RCC 7860 (cell line): ENCODE measurements around the gene CWC22.
"Not testable (repeated sequence)": the region's sequence is repeated elsewhere in the genome, so short reads cannot be mapped to it uniquely, and the experiment has no call there.

Experiments
- DNase-seq: peaks from one replicate; pipeline ENCODE4 v3.0.0-alpha.2; 2015; ENCODE audit warnings: low spot score
- FAIRE-seq: peaks from 2 replicates; lab custom pipeline; 2012; peaks lifted over from hg19 to GRCh38; lab: Jason Lieb, UNC

The CWC22 gene

DNA sequence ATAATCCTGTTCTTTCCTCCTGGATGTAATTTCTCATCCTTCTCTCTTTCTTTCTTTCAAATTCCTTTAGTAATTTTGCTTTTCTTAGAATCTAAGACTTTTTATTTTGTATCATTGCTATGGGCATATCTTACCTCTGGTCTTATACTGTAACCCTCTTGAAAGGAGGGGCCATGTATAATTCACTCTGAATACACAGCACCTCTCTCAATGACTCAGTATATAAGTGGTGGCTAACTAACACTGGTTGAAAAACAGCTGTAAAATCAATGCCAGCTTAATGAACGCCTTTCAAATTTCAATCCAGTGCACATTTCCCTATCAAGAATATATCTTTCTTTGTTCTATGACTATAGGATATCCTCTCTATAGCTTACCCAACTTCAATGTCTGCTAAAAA lies 53.7 kb downstream of the CWC22 start:
- FAIRE-seq (no peak), DNase-seq (no peak)

DNA sequence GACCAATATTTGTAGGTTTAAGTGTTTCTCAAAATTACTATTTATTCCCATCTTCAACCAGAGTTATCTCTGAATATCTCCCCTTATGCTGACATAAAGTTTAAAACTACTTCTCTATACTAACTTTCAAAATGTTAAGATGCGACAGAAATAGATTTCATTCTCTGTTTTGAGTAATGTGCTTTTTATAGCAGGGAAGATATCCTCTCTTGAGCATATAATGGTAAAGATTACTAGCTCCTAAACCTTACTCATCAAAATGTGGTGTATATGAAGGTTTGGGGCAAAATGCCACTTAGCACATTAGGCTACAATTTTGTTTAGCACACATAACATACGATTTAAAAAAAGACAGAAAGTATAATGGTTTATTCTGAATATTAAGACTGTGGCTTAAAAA lies 54.4 kb downstream of the CWC22 start:
- FAIRE-seq: no peak

DNA sequence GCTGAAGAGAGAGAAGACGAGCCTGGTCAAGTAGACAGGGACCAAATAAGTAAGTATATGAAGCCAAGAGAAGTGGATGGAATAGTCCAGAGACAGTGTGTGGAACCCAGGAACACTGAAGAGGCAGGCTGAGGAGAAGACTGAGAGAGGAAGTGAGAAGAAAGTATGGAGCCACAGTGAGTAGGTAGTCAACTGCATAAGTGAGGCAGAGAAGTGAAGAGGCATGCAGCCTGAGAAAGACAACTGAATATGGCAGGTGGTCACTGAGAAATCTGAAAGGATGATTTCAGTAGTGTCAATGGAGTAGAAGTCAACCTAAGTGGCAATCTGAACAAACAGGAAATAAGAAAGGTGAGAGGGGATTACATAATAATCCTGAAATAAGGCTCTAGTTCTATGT lies 55.4 kb downstream of the CWC22 start:
- FAIRE-seq: no peak
- DNase-seq: no peak

More for the DNA sequence above, 54.4 kb downstream of the CWC22 start:
- DNase-seq: no peak

DNA sequence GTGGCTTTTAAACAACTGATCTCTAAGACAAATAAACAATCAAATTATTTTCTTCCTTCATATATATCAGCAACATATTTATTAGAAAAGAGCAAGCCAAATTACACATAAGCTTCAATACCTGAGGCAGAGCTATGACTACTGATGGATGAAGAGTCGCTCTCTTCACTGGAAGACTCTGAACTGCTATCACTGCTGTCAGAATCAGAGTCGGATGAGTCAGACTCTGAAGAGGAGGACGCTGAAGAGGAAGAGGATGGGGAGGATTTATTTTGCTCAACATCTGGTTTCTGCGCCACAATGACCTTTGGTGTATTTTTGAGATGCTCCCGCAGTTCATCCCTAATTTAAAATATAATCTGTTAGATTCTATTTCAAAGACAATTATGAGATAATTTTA lies 56.7 kb downstream of the CWC22 start:
- FAIRE-seq (no peak), DNase-seq (no peak)

DNA sequence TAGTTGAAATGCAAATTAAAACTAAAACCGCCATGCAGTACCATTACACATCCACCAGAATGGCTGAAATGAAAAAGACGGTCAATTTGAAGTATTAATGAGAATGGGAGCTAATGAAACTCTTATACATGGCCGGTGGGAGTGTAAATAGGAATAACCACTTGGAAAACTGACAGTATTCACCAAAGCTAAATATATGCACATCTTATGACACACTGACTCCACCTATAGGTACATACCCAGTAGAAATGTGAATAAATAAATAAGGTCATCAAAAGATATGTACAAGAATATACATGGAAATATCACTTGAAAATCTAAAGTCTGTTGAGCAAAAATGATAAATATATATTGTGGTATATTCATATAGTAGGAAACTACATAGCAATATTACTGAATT lies 57.7 kb downstream of the CWC22 start:
- no peak for DNase-seq
- FAIRE-seq: no peak

DNA sequence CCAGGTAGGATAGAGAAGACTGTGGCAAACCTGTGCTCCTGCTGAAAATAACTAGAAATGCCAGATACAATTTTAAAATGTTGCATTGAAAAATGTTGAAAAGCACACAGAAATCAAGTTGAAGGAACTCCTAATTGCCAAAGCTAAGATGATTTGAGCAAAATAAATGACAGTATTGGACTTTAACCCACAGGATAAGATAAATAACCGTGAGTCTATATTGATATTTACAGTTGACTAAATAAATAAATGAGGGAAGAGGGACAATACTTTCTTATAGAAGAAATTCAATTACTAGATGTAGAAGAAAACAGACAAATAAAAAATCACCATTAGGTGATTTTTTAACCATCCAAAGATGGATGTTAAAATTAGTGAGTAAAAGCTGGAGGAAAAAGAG lies 59.0 kb downstream of the CWC22 start:
- FAIRE-seq: peak; percentile 8
- no peak for DNase-seq

DNA sequence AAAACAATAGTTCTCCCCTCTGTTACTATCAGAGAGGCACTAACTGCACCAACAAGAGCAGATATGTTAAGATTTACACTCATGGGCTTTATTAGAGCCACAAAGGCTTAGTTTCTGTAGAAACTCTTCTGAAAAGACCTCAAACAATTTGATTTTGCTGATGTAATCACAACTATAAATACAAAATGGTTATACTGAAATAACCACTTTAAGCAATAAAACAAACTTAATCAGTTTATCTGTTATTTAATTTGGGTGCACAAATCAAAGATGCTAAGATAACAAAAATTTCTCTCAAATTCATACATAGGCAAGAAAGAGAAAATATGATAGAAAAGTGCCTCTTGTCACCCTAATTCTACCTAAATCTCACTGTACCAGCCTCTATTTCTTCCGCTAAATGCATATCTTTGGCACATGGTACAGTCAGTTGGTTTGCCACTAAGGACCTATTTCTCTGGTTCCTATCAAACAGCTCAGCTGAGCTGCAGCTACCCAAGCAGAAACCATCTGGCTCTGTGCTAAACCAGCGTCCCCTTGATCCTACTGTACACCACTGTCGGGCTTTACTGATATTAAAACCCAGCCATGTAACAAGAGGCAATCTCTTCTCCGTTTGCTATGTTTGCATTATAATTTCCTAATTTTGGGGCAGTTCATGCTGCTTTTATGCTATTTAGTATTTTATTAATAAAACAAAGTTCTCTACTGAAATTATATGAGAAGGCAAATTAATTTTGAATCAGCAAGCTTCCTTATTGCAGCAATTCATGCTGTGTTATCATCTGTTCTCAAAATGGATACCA lies 60.1 kb downstream of the CWC22 start:
- no peak for FAIRE-seq
- no peak for DNase-seq

DNA sequence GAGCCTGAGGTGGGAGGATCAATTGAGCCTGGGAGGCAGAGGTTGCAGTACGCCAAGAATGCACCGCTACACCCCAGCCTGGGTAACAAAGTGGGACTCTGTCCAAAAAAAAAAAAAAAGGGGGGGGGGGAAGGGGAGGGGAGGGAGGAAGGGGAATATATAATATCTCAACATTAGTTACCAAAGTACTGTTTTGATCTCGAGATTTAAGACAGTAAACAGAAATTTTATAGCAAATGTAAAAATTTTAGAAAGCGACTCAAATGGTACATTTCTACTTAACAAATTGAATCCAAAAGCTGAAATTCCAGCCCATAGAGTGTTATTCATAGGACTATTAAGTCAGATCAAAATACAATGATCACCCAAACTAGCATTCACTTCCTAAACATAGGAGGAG lies 60.8 kb downstream of the CWC22 start:
- FAIRE-seq: no peak
- no peak for DNase-seq

DNA sequence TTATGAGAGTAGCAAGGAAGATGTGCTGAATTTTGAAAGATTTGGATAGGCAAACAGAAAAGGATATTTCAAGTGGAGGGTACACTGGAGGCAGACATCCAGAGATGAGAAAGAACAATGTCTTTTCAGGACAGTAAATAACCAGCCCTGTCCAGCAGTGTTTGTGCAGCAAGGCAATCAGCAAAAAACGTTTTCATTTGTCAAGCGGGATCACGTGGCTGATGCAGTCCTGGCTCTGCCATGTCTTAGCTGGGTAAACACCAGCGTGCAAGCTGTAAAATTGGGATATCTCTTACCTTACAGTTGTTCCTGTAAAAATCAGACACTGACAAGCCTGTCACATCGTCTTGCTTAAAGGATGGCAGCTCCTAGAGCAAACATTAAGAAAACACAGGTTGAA lies 67.8 kb downstream of the CWC22 start:
- FAIRE-seq: no peak
- no peak for DNase-seq

DNA sequence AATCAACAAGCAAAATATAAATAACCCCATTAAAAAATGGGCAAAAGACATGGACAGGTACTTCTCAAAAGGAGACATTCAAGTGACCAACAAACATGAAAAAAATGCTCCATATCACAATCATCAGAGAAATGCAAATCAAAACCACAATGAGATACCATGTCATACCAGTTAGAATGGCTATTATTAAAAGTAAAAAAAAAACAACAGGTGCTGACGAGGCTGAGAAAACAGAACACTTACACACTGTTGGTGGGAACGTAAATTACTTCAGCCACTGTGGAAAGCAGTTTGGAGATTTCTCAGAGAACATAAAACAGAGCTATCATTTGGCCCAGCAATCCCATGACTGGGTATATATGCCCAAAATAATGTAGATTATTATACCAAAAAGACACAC lies 69.1 kb downstream of the CWC22 start:
- no peak for DNase-seq
- FAIRE-seq: no peak

DNA sequence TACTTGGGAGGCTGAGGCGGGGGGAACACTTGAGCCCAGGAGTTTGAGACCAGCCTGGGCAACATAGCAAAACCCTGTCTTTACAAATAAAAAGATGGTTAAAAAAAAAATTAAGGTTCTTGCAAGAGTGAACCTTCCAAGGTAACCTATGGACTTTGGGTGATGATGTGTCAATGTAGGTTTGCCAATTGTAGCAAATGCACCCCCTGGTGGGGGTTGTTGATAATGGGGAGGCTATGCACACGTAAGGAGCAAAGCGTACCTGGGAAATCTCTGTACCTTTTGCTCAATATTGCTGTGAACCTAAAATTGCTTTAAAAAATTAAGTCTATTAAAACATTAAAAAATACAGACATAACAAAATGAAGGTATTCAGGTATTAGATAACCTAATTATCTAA lies 70.4 kb downstream of the CWC22 start:
- DNase-seq (no peak), FAIRE-seq (no peak)

DNA sequence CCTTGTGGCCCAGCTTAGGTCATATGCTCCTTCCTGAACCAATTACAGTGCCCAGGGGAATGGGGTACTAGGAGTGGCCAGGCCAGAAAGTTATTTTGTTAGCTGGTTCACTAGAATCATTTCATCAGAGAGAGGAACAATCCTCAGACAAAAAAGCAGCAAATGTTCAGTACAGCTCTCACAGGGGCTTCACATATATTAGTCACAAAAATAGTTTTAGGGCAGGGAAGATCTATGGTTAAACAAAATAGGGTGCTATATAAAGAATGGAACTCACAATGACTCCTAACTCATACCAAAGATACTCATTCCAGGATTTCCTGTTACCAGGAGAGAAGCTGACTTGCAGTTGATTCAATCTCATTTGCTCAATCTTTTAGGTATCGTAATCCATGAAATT lies 71.0 kb downstream of the CWC22 start:
- no peak for DNase-seq
- no peak for FAIRE-seq

DNA sequence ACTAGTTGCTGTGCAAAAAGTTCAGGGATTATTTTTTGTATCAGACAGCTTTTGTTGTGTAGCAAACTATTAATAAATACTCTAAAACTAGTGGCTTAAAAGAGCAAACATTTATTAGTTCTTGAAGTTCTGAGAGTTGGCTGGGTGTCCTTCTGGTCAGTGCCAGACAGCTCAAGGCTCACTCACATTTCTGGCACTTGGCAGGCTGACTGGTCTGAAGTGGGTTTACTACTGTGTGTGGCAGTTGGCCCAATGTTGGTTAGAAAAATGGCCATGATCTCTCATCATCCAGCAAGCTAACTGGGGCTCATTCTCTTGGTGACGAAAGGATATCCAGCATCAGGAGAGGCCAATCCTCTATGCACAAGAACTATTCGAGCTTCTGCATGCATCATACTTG lies 74.3 kb downstream of the CWC22 start:
- FAIRE-seq: no peak
- no peak for DNase-seq

DNA sequence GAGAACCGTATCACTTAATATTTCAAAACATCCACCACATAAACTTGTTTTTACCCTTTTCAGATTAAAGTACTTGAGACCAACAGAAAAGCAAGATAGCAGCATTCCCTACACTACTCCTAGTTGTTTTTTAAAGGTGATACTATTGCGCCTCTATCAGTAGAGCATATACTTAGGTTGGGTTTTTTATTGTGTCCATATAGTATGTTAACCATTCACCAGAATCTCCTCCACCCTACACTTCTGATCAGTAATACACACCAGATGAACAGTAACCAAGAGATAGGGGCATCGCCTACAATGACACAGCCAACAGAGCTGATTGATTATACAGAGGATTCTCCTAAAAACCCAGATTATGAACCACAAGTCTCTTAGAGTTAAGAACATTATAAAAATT lies 75.6 kb downstream of the CWC22 start:
- FAIRE-seq (no peak), DNase-seq (no peak)

DNA sequence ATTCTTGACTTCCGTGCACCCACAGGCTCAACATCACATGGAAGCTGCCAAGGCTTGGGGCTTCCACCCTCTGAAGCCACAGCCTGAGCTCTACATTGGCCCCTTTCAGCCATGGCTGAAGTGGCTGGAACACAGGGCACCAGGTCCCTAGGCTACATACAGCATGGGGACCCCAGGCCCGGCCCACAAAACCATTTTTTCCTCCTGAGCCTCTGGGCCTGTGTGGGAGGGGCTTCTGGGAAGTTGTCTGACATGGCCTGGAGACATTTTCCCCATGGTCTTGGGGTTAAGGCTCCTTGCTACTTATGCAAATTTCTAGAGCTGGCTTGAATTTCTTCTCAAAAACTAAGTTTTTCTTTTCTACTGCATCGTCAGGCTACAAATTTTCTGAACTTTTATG lies 77.1 kb downstream of the CWC22 start:
- not testable (repeated sequence) for DNase-seq, FAIRE-seq

DNA sequence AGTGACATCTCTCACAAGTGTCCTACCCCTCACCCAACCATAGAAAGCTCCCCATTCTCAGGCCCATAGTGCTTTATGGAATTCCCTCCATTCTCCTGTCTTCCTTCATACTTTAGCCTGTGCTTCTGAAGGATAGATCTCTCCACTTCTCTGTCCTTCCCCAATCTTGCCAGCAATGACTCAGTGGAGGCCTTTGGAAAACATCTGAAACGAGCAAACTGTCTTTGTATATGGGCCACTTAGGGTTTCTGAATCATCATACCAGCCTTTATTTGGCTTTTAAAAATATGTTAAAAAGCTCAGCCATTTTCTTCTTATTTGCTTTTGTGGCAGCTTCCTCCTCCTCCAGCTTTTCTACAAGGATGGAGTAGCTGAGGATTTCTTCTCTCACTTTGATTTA lies 80.1 kb downstream of the CWC22 start:
- DNase-seq (no peak), FAIRE-seq (no peak)

DNA sequence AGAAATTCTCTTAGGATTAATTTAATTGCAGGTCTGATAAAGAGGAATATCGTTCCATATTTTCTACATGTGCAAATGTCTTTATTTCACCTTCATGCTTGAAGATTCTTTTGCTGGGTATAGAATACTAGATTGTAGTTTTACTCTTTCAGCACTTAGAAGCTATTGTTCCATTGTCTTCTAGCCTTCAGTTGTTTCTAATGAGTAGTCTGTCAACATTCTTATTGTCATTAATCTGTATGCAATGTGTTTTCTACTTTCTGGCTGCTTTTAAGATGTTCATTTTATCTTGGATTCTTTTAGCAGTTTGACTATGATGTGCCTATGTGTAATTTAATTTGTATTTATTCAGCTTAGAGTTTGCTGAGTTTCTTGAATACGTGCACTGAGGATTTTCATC lies 81.4 kb downstream of the CWC22 start:
- FAIRE-seq (no peak), DNase-seq (no peak)

DNA sequence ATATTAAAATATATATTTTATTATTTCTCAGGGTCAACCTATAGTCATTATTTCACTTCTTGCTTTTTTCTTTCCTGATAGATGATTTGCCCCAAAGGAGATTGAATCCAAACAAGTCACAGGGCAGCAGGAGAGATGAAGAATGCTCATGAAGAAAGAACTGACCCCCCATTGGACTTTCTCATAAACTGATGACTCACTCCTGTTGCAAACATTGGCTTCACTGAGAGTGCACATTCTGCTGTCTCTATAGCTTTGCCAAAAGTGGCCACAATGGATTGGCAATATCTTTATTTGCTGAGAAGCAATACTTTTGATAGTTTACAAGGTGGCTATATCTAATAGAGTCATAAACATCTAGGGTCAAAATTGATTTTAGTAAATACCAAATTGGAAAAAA lies 89.8 kb downstream of the CWC22 start:
- DNase-seq: no peak

DNA sequence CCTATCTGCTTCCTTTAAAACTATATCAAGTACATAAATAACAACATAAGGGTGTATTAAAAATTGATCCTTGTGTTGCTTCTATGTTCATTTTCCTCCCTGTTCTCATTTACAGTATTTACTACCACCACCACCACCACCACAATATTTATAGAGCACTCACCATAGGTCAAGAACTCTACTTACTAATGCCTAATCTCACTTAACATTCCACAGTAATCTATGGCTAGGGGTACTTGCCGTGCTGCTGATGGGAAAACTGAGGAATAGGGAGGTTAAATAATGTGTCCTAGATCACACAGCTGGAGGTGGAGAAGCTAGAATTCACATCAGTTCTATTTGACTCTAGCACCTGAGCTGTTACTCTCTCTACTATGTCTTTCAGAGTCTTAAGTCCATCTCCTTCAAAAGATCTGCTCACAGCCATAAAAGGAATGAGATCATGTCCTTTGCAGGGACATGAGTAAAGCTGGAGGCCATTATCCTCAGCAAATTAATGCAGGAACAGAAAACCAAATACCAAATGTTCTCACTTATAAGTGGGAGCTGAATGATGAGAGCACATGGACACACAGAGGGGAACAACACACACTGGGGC lies 91.6 kb downstream of the CWC22 start:
- FAIRE-seq (no peak), DNase-seq (no peak)

More for the DNA sequence above, 89.8 kb downstream of the CWC22 start:
- no peak for FAIRE-seq

DNA sequence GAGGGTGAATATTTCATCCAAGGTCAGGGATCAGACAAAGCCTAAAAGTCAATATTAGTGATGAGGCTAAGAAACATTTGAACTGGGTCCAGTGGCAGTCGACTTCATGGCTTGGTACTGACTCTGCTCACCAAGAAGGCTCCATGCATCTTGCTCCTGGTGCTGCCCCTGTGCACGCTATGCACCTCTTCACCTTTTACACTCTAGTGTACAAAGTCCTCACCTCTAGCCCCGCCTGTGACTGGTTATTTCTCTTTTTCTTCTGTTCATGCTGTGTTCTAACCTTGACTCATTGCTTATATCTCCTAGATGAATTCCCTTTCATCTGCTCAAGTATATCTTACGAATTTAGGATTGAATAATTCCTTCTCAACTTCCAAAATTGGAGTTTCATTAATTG lies 93.3 kb downstream of the CWC22 start:
- DNase-seq (no peak), FAIRE-seq (no peak)

DNA sequence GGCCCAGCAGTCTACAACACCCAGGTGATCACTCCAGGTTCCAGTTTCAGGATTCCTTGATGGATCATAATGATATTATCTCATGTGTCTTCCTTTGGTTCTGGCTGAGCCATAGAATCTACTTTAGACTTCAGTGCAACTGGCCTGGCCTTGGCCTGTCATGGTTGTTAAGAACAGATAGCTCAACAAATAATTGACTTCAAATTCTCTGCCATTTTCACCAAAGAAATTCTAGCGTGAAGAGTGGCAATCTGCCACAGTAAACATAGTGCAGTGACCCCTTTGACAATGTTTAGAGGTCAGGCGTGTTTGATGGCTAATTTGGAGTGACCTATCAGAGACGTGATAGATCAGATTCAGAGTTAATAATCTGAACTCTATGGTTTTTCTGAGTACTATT lies 95.5 kb downstream of the CWC22 start:
- DNase-seq (no peak), FAIRE-seq (no peak)

DNA sequence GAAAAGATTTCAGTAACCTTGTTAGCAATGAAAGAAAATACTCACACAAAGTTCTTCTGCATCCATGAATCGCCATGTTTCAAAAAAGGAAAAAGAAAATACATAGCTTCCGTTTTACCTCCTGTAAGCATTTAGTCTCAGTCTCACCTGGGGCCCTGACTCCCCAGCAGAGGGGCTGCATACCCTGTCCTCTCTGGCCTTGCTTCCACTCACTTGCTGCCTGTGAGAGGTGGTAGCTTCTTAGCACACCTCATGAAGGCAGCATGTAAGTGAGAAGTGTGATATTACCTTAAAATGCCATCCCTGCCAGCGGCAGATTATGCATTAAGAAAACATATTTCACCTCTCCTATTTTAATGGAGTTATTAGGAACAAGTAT lies 96.4 kb downstream of the CWC22 start:
- DNase-seq (no peak), FAIRE-seq (no peak)
